K562 (cell line): Measurements from ENCODE around the gene SPATA12. TPM values are rescaled to one million over a fixed set of nuclear protein-coding genes. Genes with fewer than 3 reads are reported as not detected.

Experiments used
- CCAR2 ChIP-seq: fragments of 200-400 bp; formaldehyde crosslinking; IDR thresholded peaks from 2 replicates; pipeline ENCODE4 v1.6.1; 2017; ENCODE audit warnings: mild to moderate bottlenecking, low read depth, low read length
- CTCF ChIP-seq, 3 experiments: IDR thresholded peaks in 2 of 3; conservative IDR thresholded peaks in 1 of 3; 2 replicates each; pipeline ENCODE4 v1.5.1; 2011 to 2012; ENCODE audit warnings: low read length in 3 of 3, mild to moderate bottlenecking in 3 of 3, control low read depth in 2 of 3, improper control_type of control experiment in 1 of 3, inconsistent platforms in 1 of 3, low read depth in 1 of 3, mixed read lengths in 1 of 3, moderate library complexity in 1 of 3; ENCODE audit not compliant: insufficient read depth in 2 of 3
- E2F6 ChIP-seq, 2 experiments: IDR thresholded peaks; 2 replicates each; pipeline ENCODE4 v1.6.1; 2011; ENCODE audit warnings: borderline replicate concordance in 1 of 2, control low read depth in 1 of 2, low read depth in 1 of 2, low read length in 1 of 2, mild to moderate bottlenecking in 1 of 2, mixed read lengths in 1 of 2, moderate library complexity in 1 of 2; ENCODE audit not compliant: insufficient read depth in 1 of 2, insufficient read length in 1 of 2, poor library complexity in 1 of 2, severe bottlenecking in 1 of 2; ENCODE audit errors: extremely low read depth in 1 of 2
- LCOR ChIP-seq: sonication (generic); formaldehyde crosslinking; IDR thresholded peaks from 2 replicates; pipeline ENCODE4 v1.8.0; 2022; ENCODE audit warnings: mild to moderate bottlenecking, missing genetic modification reagents
- MAFK ChIP-seq: IDR thresholded peaks from 2 replicates; pipeline ENCODE4 v1.6.1; 2011; ENCODE audit warnings: low read length, improper control_type of control experiment
- MAX ChIP-seq: sonication (generic); formaldehyde crosslinking; IDR thresholded peaks from 2 replicates; pipeline ENCODE4 v1.9.0; 2022; ENCODE audit warnings: mild to moderate bottlenecking, missing genetic modification reagents
- MGA ChIP-seq: fragments of 450-650 bp; IDR thresholded peaks from 2 replicates; pipeline ENCODE4 v1.6.1; 2016; ENCODE audit warnings: mild to moderate bottlenecking, moderate library complexity
- MYNN ChIP-seq, 2 experiments: sonication (generic); formaldehyde crosslinking in 1 of 2; IDR thresholded peaks; 2 replicates each; pipeline versions ENCODE4 v1.5.0 to v1.6.1; 2016 to 2020; ENCODE audit warnings: antibody characterized with exemption in 1 of 2, missing genetic modification reagents in 1 of 2
- NFE2 ChIP-seq: IDR thresholded peaks from 2 replicates; pipeline ENCODE4 v1.6.1; 2014; ENCODE audit warnings: antibody characterized with exemption, low read depth
- POLR3G ChIP-seq: IDR thresholded peaks from 2 replicates; pipeline ENCODE4 v1.6.1; 2011; ENCODE audit not compliant: insufficient read length, insufficient replicate concordance; ENCODE audit errors: extremely low read depth
- PRPF4 ChIP-seq: fragments of 200-400 bp; formaldehyde crosslinking; IDR thresholded peaks from one replicate; pipeline ENCODE4 v1.6.1; 2017; ENCODE audit warnings: low read length, low read depth, mild to moderate bottlenecking; ENCODE audit not compliant: insufficient read depth, poor library complexity, severe bottlenecking
- ZC3H11A ChIP-seq: IDR thresholded peaks from 2 replicates; pipeline ENCODE4 v1.6.1; 2012; ENCODE audit warnings: low read depth, low read length, improper control_type of control experiment
- polyA plus RNA-seq, 8 experiments: library from polyadenylated mRNA; depleted of rRNA in 4 of 8; stranded (reverse) in 5 of 8; unstranded in 3 of 8; fragments of >200 nt; fragmentation: Nextera tagmentation in 2 of 8; fragmentation: Illumina TruSeq in 1 of 8; extraction: Ambion mirVana in 2 of 8; extraction: Trizol in 1 of 8; gene quantifications; 2 replicates each; pipeline versions ENCODE4 v1.2.1 to v1.2.3, GENCODE V29; 2011 to 2014; ENCODE audit warnings: inconsistent platforms in 1 of 8, missing spikeins in 1 of 8
- total RNA-seq, 7 experiments: library from RNA; depleted of rRNA in 6 of 7; stranded (reverse); fragments of >200 nt in 6 of 7; fragmentation: Illumina TruSeq in 2 of 7; extraction: Trizol in 2 of 7; gene quantifications; 2 replicates each; pipeline versions ENCODE4 v1.2.1 to v1.2.3, GENCODE V29; 2011 to 2021; ENCODE audit warnings: low replicate concordance in 1 of 7

The SPATA12 gene
- total and polyA plus RNA-seq, 9 of the 15 experiments (the other 6 are each of a cell fraction or from before 2014, with no cell fraction given) = not detected

- TF ChIP-seq MGA = peak; percentile 81
- no peak for TF ChIP-seq ZC3H11A
- TF ChIP-seq POLR3G = no peak
- TF ChIP-seq CTCF (IDR thresholded peaks at IDR 0.05 in 2 of 3, conservative IDR thresholded peaks at IDR 0.05 in 1 of 3; ENCODE audit: insufficient read depth in 2 of 3, low read depth in 1 of 3, low read length in 3 of 3) = peak; percentile 64 to 74 (median 68)
- TF ChIP-seq MAX (CRISPR knock-in tag) = peak; percentile 73
- no peak for TF ChIP-seq LCOR
- TF ChIP-seq MAFK = no peak
- TF ChIP-seq PRPF4 = no peak
- TF ChIP-seq E2F6 (IDR thresholded peaks at IDR 0.05; ENCODE audit: borderline replicate concordance in 1 of 2, extremely low read depth in 1 of 2, insufficient read depth in 1 of 2, insufficient read length in 1 of 2, low read depth in 1 of 2, low read length in 1 of 2, poor library complexity in 1 of 2, severe bottlenecking in 1 of 2) = peak; percentile 59 to 86
- no peak for TF ChIP-seq NFE2
- no peak for TF ChIP-seq CCAR2
- TF ChIP-seq MYNN (IDR thresholded peaks at IDR 0.05) = no peak
- TF ChIP-seq MYNN (CRISPR knock-in tag; IDR thresholded peaks at IDR 0.05) = no peak
These were observed 39.7 kb downstream of the SPATA12 start (continued) for GRCh38 chr3:57100046-57100695.
